ENCODE measurements around the gene APLN.

Gene APLN

GRCh38 chrX:129641469-129641868, 13.3 kb downstream of the APLN start:
- no peak for DNase-seq (ENCODE audit: low spot score)

DNA sequence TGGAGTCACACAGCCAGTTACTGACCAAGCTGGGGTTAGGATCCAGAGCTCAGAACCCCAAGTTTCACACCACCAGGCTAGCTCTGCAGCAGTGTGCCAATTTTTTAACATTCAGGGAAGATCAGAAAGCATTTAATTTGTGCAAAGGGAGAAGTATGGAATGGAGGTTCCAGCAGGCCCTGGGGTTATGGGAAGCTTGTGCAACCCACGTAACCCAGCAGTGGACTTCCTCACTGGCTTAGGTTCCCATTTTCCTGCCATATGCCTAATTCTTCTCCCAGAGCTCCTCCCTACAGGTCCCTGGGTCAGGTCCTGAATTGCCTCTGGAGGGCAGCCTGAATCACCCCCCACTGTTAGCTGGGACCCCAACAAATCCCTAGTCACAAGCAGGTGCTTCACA, 14.0 kb downstream of the APLN start:
- DNase-seq (ENCODE audit: low spot score): no peak

DNA sequence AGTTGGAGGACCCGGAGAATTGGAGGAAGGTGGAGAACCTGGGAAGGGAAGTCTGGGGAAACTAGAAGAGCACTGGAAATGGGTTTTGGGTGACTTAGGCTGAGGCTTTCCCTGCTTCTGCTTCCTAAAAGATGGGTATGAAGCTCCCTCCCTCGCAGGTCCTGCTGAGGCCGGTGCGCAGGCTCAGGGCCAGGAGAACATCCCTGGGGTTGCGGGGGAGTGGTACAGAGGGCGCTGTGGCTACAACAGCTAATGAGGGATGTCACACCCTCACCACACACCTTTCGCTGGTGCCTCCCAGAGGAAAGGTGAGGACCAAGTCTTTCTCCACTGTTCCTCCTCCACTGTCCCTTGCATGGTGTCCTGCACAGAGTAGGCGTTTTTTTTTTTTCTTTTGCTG, 15.8 kb downstream of the APLN start:
- DNase-seq (ENCODE audit: low spot score): no peak

- DNase-seq (ENCODE audit: low spot score): peak; percentile 42
Observed at GRCh38 chrX:129637217-129638109, 17.3 kb downstream of the APLN start.

DNA sequence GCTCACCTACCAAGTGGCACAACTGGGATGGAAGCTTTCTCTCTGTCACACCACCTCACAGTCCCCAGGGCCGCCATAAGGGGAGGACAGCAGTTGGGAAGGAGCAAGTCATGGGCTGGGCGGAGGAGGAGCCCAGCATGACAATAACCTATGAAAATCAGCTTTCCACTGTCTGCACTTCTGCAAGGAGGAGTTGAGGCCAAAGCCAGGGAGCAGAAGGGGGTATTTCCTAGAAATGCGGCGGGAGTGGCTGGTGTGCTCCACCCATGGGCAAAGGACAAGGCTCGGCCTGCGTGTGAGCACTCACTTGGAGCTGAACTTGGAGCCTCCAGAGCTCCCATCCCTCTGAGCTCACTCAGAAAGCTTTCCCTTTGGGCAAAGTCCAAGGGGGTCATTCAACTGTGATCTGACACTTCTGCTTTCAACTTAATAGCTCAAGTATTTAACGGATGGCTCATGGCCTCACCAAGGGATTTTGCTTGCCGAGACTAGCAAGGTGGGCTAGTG, 18.5 kb downstream of the APLN start:
- no peak for DNase-seq (ENCODE audit: low spot score)

GRCh38 chrX:129634541-129634940, 20.2 kb downstream of the APLN start:
- DNase-seq (ENCODE audit: low spot score): no peak

GRCh38 chrX:129632443-129632842, 22.3 kb downstream of the APLN start:
- DNase-seq (ENCODE audit: low spot score): no peak

GRCh38 chrX:129631849-129632248, 22.9 kb downstream of the APLN start:
- no peak for DNase-seq (ENCODE audit: low spot score)

DNA sequence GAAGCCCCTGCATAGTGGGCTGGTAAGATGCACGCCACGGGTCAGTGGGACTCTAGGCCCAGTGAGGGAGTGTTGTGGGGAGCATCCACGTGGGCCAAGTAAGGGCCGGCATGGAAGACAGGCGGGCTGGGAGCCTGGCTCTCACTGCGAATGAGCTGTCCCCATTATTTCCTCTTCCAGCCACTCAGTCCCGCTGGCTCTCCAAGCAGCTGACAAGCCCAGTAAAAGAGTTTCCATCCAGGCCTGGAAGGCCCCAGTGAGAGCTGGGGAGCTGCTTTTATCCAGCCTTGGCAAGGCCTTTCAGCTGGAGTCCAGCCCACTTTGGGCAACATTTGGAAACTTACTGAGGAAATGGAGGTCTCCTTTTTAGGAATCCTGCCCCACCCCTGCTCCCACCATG, 24.9 kb downstream of the APLN start:
- no peak for DNase-seq (ENCODE audit: low spot score)

DNA sequence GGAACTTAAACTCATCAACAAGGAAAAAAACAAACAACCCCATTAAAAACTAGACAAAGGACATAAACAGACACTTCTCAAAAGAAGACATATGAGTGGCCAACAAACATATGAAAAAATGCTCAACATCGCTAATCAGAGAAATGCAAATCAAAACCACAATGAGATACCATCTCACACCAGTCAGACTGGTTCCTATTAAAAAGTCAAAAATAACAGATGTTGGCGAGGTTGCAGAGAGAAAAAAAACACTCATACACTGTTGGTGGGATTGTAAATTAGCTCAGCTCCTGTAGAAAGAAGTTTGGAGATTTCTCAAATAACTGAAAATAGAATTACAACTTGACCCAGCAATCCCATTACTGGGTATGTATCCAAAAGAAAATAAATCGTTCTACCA, 28.7 kb downstream of the APLN start:
- no peak for DNase-seq (ENCODE audit: low spot score)

DNA sequence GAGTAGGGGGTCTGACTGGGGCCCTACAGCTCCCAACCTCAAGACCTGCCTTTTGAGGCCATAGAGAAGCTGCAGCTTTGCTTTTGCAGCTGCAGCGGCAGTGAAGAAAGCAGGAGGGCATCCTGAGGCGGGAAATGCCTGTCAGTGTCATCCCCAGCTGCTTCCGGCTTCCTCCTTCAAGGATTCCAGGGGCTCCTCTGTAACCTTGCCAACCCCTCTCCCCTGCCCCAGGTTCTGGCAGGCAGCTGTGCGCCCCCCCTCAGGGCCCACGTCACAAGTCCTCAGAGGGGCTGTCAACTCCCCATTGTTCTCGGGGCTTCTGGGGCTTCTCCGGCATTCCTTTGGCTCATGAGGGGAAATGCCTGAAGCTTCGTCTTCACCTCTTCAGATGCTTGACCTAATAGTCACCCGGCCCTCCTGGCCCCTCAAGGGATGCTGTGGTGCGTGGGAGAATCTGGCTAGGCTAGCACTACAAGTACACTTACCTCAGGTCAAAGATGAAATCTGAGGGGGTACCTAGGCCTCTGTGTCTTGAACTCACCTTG, 31.9 kb downstream of the APLN start:
- no peak for DNase-seq (ENCODE audit: low spot score)

- DNase-seq (ENCODE audit: low spot score): no peak
Observed at GRCh38 chrX:129618997-129619396, 35.8 kb downstream of the APLN start.

DNA sequence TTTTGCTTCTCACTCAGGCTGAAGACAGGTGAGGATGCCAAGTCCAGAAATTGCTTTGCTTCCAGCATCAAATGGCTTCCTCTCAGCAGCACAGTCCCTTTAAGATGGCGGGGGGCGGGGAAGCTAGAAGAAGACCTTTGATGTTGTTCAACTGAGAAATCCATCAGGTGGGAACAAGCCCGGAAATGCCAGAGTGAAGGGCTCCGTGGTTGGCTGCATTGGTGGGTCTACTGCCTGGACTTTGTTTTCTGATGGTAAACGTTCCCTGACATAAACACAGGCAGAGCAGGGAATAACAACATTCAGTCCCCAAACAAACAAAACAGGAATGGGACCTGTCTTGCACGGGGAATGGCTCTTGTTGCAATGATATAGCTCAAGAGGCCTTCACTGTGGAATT, 37.3 kb downstream of the APLN start:
- DNase-seq (ENCODE audit: low spot score): no peak

GRCh38 chrX:129614481-129615255, 40.1 kb downstream of the APLN start:
- DNase-seq (ENCODE audit: low spot score): no peak

DNA sequence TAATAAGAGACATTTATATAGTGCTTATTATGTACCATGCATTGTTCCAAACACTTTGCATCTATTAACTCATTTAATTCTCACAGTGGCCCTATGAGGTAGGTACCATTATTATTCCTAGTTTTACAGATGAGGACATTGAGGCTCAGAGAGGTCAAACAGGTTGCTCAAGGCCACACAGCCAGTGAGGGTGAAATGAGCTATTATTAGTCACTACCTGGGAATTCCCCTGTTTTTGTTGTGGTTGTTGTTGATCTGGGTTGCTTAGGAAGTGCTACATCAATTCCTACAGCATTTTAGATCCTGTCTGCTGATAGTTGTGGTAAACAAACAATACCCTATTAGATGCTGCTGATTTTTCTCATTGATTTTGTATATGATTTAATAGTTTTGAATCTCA, 41.2 kb downstream of the APLN start:
- no peak for DNase-seq (ENCODE audit: low spot score)

- no peak for DNase-seq (ENCODE audit: low spot score)
Observed at GRCh38 chrX:129612396-129612795, 42.4 kb downstream of the APLN start.

- no peak for DNase-seq (ENCODE audit: low spot score)
Observed at GRCh38 chrX:129609395-129609794, 45.4 kb downstream of the APLN start.

DNA sequence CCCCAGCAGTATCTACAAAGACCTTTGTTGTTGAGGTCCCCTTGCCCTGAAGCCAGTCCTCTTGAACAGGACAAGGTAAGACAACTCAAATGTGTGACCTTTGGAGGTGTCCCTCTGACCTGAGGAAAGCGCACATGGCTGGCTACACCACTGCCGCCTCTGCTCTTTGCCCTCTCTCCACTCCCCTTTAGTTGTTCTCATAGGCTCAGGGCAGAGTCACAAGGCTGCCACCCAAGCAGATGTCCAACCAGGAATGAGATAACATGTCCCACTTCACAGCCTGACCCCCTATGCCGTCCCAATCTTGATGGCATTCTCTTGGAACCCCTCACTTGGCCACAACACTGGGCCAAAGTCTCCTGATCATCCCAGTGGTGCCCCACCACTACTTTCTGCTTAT, 46.3 kb downstream of the APLN start:
- no peak for DNase-seq (ENCODE audit: low spot score)

DNA sequence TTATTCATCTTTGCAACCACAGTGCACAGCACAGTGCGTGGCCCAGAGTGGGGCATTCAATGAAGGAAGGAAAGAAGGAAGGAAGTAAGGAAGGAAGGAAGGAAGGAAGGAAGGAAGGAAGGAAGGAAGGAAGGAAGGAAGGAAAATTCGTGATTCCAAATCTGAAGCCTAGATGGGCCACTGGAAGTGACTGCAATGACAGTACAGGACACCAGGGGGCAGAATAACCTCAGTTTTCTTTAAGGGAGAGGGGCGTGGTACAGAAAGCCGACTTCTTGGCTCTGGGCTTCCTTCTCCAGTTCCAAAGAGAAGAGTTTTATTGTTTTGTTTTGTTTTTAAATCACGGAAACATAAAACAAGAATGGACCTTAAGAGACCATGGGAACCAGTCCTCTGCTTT, 47.8 kb downstream of the APLN start:
- DNase-seq (ENCODE audit: low spot score): peak; percentile 72

DNA sequence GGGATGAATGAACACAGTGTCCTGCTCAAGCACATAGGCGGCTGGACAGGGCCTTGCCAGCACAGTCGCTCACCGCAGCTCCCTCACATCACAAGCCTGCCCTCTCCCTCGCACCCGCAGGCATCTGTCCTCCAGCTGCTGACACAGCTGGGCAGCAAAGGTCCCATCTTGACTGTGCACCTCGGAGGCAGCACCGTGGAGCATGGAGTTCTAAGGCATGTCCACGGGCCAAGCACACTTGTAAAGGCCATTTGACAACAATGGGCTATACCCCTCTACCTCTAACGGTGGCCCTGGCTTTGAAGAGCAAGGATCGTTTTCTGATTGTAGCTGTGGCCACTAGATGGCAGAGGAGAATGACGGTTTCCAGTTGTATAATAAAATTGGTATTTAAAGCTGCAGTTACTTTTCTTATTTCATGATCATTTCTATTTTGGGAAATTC, 53.8 kb downstream of the APLN start:
- peak; percentile 74 for DNase-seq (ENCODE audit: low spot score)

DNA sequence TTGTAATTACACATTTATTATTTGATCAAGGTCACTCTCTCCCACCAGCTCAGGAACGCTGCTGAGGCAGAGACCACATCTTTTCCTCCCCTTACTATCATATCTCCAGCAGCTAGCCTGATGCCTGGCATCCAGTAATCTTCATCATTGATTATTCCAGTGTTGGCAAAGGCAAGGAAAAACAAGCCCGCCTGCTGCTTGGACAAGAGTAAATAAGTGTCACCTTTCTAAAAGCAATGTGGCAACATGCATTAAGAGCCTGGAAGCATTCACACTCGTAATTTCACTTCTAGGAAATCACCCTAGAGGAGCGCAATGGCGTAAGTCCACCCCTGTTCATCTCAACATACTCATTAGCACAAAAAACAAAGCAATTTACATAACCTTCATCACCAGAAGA, 54.8 kb downstream of the APLN start:
- DNase-seq (ENCODE audit: low spot score): no peak

- no peak for DNase-seq (ENCODE audit: low spot score)
Observed at GRCh38 chrX:129599499-129599898, 55.3 kb downstream of the APLN start.

DNA sequence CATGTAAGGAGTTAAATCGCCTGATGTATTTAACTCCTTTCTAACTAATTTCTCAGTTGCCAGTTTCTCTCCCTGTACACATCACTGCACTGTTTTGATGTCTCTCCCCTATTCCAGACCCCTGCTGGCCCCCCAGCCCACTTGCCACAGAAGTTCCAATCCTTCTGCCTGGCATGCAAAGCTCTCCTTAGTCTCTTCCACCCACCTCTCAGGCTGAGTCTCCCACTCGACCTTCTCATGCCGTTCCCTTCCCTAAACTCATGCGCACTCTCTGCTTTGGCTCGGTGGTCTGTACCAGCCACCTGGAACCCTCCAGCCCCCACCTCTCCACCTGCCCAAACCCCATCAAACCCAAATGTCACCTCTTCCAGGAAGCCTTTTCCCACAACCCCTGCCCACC, 56.9 kb downstream of the APLN start:
- no peak for DNase-seq (ENCODE audit: low spot score)
